HepG2 (cell line): Measurements from ENCODE around the gene TMCO2. TPM values are rescaled to one million over a fixed set of nuclear protein-coding genes. Genes with fewer than 3 reads are reported as not detected.

Source experiments
- ATAC-seq: fragments of 200-7000 bp; cut with Tn5 transposase; 3 replicates; pipeline ENCODE4 v1.9.1; 2020; ENCODE audit warnings: mild to moderate bottlenecking, moderate library complexity
- BruUV-seq: library from RNA; stranded (reverse); fragments of 400-500 nt; replicated peaks from 2 replicates; lab custom pipeline; 2021; lab: Mats Ljungman, UMichigan
- CTCF ChIA-PET: fragments of 300-600 bp; formaldehyde crosslinking; extraction: SDS; loops from one replicate; lab custom pipeline; 2021; ENCODE audit warnings: low total read pairs, inconsistent platforms, low intra/inter-chr PET ratio; lab: Yijun Ruan, JAX
- POLR2A ChIA-PET: fragments of 350-600 bp; sonication (Branson Sonifier 250); formaldehyde crosslinking; loops from one replicate; lab custom pipeline; 2020; ENCODE audit warnings: antibody characterized with exemption, inconsistent platforms; lab: Yijun Ruan, JAX
- DNase-seq: peaks from one replicate; pipeline ENCODE4 v3.0.0-alpha.2; 2015; ENCODE audit warnings: low spot score
- FAIRE-seq: peaks from 3 replicates; lab custom pipeline; 2011; peaks lifted over from hg19 to GRCh38; lab: Jason Lieb, UNC
- H2AFZ ChIP-seq: one replicate; pipeline ENCODE4 v1.6.1; 2011; ENCODE audit warnings: low read length, inconsistent platforms
- H3K27ac ChIP-seq: fragments of 300-600 bp; 3 replicates; pipeline ENCODE4 v1.8.0; 2011; ENCODE audit warnings: mixed run types, mild to moderate bottlenecking, mixed read lengths, low read length, inconsistent platforms; ENCODE audit not compliant: insufficient read depth; ENCODE audit errors: extremely low read length
- H3K27me3 ChIP-seq, 2 experiments: fragments of 200-600 bp in 1 of 2; 2 replicates in 1 of 2; 3 replicates in 1 of 2; pipeline versions ENCODE4 v1.6.0 to v1.8.0; 2011; ENCODE audit warnings: low read length in 2 of 2, mild to moderate bottlenecking in 2 of 2, moderate library complexity in 2 of 2, inconsistent platforms in 1 of 2; ENCODE audit not compliant: insufficient read depth in 2 of 2, control insufficient read depth in 1 of 2
- H3K36me3 ChIP-seq, 2 experiments: fragments of 200-600 bp in 1 of 2; replicated peaks in 1 of 2; 2 replicates in 1 of 2; 3 replicates in 1 of 2; pipeline versions ENCODE4 v1.5.1 to v1.8.0; 2011; ENCODE audit warnings: low read length in 2 of 2, inconsistent platforms in 1 of 2; ENCODE audit not compliant: insufficient read depth in 2 of 2, control insufficient read depth in 1 of 2
- H3K4me1 ChIP-seq: 2 replicates; pipeline ENCODE4 v1.5.1; 2012; ENCODE audit warnings: low read length, inconsistent platforms; ENCODE audit not compliant: insufficient read depth
- H3K4me2 ChIP-seq: 2 replicates; pipeline ENCODE4 v1.6.0; 2011; ENCODE audit warnings: low read depth, low read length, inconsistent platforms
- H3K4me3 ChIP-seq, 3 experiments: fragments of 200-600 bp in 1 of 3; sonication (generic), shearing (Covaris generic) in 1 of 3; replicated peaks in 1 of 3; 2 replicates each; pipeline ENCODE4 v1.5.1; 2011 to 2016; ENCODE audit warnings: low read length in 3 of 3, inconsistent platforms in 2 of 3, low read depth in 2 of 3, mild to moderate bottlenecking in 2 of 3, control low read depth in 1 of 3, mixed read lengths in 1 of 3; ENCODE audit not compliant: insufficient read depth in 1 of 3
- H3K79me2 ChIP-seq: one replicate; pipeline ENCODE4 v1.6.1; 2011; ENCODE audit warnings: low read length, inconsistent platforms; ENCODE audit not compliant: insufficient read depth
- H3K9ac ChIP-seq: 2 replicates; pipeline ENCODE4 v1.6.0; 2011; ENCODE audit warnings: mild to moderate bottlenecking, low read depth, low read length, inconsistent platforms; ENCODE audit not compliant: insufficient read depth
- H3K9me3 ChIP-seq: 2 replicates; pipeline ENCODE4 v1.5.1; 2012; ENCODE audit warnings: mild to moderate bottlenecking, low read length
- H4K20me1 ChIP-seq: 2 replicates; pipeline ENCODE4 v1.6.0; 2011; ENCODE audit warnings: inconsistent platforms, mild to moderate bottlenecking, low read length, moderate library complexity; ENCODE audit not compliant: insufficient read depth
- DPF2 ChIP-seq: sonication (generic); formaldehyde crosslinking; IDR thresholded peaks from 2 replicates; pipeline ENCODE4 v1.4.0; 2020; ENCODE audit warnings: mild to moderate bottlenecking, low read depth, missing genetic modification reagents, borderline replicate concordance
- HDAC6 ChIP-seq: fragments of 200-600 bp; sonication (generic); IDR thresholded peaks from 2 replicates; pipeline ENCODE4 v1.7.0; 2017; ENCODE audit warnings: mild to moderate bottlenecking, antibody characterized with exemption, low read length, low read depth
- HOXA7 ChIP-seq: sonication (generic); formaldehyde crosslinking; IDR thresholded peaks from 2 replicates; pipeline ENCODE4 v1.8.1; 2022; ENCODE audit warnings: mild to moderate bottlenecking, missing genetic modification reagents, moderate library complexity
- RFXANK ChIP-seq: IDR thresholded peaks from 2 replicates; pipeline ENCODE4 v1.6.1; 2016
- ZNF747 ChIP-seq: sonication (generic); formaldehyde crosslinking; IDR thresholded peaks from 2 replicates; pipeline ENCODE4 v1.8.1; 2023; ENCODE audit warnings: missing genetic modification reagents, mild to moderate bottlenecking, borderline replicate concordance
- ZNF772 ChIP-seq: sonication (generic); formaldehyde crosslinking; IDR thresholded peaks from 2 replicates; pipeline ENCODE4 v1.5.0; 2020; ENCODE audit warnings: mild to moderate bottlenecking, missing genetic modification reagents
- WGBS: methylation state at CpG from one replicate; pipeline ENCODE4 v1.1.6; 2017; ENCODE audit warnings: low lambda C conversion rate; 5-methylcytosine and 5-hydroxymethylcytosine counted together
- in situ Hi-C: cut with HindIII; loops from 2 replicates; pipeline ENCODE4 v1.10.0; 2017; ENCODE audit warnings: low pct_unique_long_range_greater_than_20kb; ENCODE audit not compliant: extremely low pct_ligation_motif_present
- intact Hi-C: fragments of 100-400 bp; cut with micrococcal nuclease; formaldehyde crosslinking; loops from one replicate; pipeline ENCODE4 v1.10.0; 2022; ENCODE audit not compliant: unreplicated experiment
- polyA plus RNA-seq, 8 experiments: library from polyadenylated mRNA; depleted of rRNA in 3 of 8; stranded (reverse) in 7 of 8; unstranded in 1 of 8; fragments of >200 nt; fragmentation: Illumina TruSeq in 4 of 8; extraction: Trizol in 4 of 8; gene quantifications; 2 replicates each; pipeline versions ENCODE4 v1.2.1 to v1.2.3, GENCODE V29; 2011 to 2016; ENCODE audit warnings: low read depth in 4 of 8, missing spikeins in 1 of 8, mixed read lengths in 1 of 8; ENCODE audit not compliant: insufficient read depth in 1 of 8
- total RNA-seq, 5 experiments: library from RNA; depleted of rRNA; stranded (reverse); fragments of >200 nt; fragmentation: Illumina TruSeq; extraction: Trizol; gene quantifications; 2 replicates each; pipeline ENCODE4 v1.2.3, GENCODE V29; 2016; ENCODE audit warnings: low read depth in 1 of 5
- TF ChIP-seq, protein P1 (sequence below), 2 experiments: sonication (generic) in 1 of 2; formaldehyde crosslinking in 1 of 2; IDR thresholded peaks; 2 replicates each; pipeline versions ENCODE4 v1.6.1 to v1.9.0; 2014 to 2022; ENCODE audit warnings: antibody characterized with exemption in 1 of 2, borderline replicate concordance in 1 of 2, inconsistent platforms in 1 of 2, low read depth in 1 of 2, missing genetic modification reagents in 1 of 2
- TF ChIP-seq, protein P2 (sequence below): sonication (generic); formaldehyde crosslinking; conservative IDR thresholded peaks from 2 replicates; pipeline ENCODE4 v1.8.0; 2022; ENCODE audit warnings: missing genetic modification reagents
- TF ChIP-seq, protein P3 (sequence below), 2 experiments: sonication (generic) in 1 of 2; formaldehyde crosslinking in 1 of 2; IDR thresholded peaks; 2 replicates each; pipeline versions ENCODE4 v1.4.0 to v1.6.1; 2016 to 2020; ENCODE audit warnings: borderline replicate concordance in 1 of 2, low read depth in 1 of 2, mild to moderate bottlenecking in 1 of 2, missing genetic modification reagents in 1 of 2
- TF ChIP-seq, protein P4 (sequence below): fragments of 450-650 bp; IDR thresholded peaks from 2 replicates; pipeline ENCODE4 v1.6.1; 2017

TMCO2 gene
- total and polyA plus RNA-seq, 2 of the 13 experiments (the other 11 are each of a cell fraction or from before 2014, with no cell fraction given) = not detected

DNA sequence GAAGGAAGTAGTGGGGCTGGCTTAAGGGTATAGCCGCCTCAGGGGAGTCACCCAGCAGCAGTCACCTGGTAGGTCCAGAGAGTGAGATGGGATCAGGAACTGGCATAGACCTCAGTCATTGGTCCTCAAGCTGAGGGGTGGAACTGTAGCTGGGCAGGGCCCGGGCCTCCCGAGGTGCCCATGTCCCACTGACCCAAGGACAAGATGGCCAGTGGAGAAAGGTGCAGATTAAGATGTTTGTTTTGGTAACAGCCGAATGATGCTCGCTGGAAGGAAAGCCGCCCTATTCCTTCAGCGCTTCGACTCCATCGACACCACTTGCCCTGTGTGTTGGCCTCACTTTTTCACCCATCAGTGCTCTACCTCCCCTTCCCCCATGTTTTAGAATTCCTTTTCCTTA, 52.9 kb downstream of the TMCO2 start:
- H3K4me1 ChIP-seq = no peaks in the 10 kb centered on the region
- in situ Hi-C loops = no loop called here
- no peaks in the 10 kb centered on the region for H4K20me1 ChIP-seq
- no peaks in the 10 kb centered on the region for H3K79me2 ChIP-seq
- no peaks in the 10 kb centered on the region for H3K27me3 ChIP-seq
- TSS peak; percentile 70 for BruUV-seq
- no peak overlapping the region for H3K27ac ChIP-seq
- H3K4me3 ChIP-seq = no peak overlapping the region
- intact Hi-C loops = no loop called here
- FAIRE-seq (no peak), ATAC-seq (no peak), DNase-seq (no peak)
- ChIA-PET CTCF (no interaction called here), POLR2A (interaction anchor here (1.3 to 1.6 kb wide), 2 partner anchors 13 to 16 kb away, joined by 3 to 4 read pairs; no protein-coding TSS in a partner anchor)
- no peak overlapping the region for H2AFZ ChIP-seq
- no peak overlapping the region for H3K9ac ChIP-seq
- 96% methylated on average over 7 of the region's 9 CpGs for WGBS
- no peaks in the 10 kb centered on the region for H3K9me3 ChIP-seq
- H3K36me3 ChIP-seq = peaks cover 3 to 4% of the 10 kb centered on the region in 2 experiments; a peak in 2 of 5 replicates
- H3K4me2 ChIP-seq = no peak overlapping the region
- TF ChIP-seq RFXANK (no peak), ZNF747 (CRISPR knock-in tag) (no peak), HOXA7 (CRISPR knock-in tag) (no peak), ZNF772 (CRISPR knock-in tag) (no peak), HDAC6 (no peak), DPF2 (CRISPR knock-in tag) (no peak)
- TF ChIP-seq, protein P1, sequence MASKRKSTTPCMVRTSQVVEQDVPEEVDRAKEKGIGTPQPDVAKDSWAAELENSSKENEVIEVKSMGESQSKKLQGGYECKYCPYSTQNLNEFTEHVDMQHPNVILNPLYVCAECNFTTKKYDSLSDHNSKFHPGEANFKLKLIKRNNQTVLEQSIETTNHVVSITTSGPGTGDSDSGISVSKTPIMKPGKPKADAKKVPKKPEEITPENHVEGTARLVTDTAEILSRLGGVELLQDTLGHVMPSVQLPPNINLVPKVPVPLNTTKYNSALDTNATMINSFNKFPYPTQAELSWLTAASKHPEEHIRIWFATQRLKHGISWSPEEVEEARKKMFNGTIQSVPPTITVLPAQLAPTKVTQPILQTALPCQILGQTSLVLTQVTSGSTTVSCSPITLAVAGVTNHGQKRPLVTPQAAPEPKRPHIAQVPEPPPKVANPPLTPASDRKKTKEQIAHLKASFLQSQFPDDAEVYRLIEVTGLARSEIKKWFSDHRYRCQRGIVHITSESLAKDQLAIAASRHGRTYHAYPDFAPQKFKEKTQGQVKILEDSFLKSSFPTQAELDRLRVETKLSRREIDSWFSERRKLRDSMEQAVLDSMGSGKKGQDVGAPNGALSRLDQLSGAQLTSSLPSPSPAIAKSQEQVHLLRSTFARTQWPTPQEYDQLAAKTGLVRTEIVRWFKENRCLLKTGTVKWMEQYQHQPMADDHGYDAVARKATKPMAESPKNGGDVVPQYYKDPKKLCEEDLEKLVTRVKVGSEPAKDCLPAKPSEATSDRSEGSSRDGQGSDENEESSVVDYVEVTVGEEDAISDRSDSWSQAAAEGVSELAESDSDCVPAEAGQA (IDR thresholded peaks at IDR 0.05; ENCODE audit: low read depth) = no peak
- TF ChIP-seq, protein P1 (CRISPR knock-in tag; IDR thresholded peaks at IDR 0.05; ENCODE audit: borderline replicate concordance) = no peak
- TF ChIP-seq, protein P2, sequence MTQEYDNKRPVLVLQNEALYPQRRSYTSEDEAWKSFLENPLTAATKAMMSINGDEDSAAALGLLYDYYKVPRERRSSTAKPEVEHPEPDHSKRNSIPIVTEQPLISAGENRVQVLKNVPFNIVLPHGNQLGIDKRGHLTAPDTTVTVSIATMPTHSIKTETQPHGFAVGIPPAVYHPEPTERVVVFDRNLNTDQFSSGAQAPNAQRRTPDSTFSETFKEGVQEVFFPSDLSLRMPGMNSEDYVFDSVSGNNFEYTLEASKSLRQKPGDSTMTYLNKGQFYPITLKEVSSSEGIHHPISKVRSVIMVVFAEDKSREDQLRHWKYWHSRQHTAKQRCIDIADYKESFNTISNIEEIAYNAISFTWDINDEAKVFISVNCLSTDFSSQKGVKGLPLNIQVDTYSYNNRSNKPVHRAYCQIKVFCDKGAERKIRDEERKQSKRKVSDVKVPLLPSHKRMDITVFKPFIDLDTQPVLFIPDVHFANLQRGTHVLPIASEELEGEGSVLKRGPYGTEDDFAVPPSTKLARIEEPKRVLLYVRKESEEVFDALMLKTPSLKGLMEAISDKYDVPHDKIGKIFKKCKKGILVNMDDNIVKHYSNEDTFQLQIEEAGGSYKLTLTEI (CRISPR knock-in tag) = no peak
- TF ChIP-seq, protein P3, sequence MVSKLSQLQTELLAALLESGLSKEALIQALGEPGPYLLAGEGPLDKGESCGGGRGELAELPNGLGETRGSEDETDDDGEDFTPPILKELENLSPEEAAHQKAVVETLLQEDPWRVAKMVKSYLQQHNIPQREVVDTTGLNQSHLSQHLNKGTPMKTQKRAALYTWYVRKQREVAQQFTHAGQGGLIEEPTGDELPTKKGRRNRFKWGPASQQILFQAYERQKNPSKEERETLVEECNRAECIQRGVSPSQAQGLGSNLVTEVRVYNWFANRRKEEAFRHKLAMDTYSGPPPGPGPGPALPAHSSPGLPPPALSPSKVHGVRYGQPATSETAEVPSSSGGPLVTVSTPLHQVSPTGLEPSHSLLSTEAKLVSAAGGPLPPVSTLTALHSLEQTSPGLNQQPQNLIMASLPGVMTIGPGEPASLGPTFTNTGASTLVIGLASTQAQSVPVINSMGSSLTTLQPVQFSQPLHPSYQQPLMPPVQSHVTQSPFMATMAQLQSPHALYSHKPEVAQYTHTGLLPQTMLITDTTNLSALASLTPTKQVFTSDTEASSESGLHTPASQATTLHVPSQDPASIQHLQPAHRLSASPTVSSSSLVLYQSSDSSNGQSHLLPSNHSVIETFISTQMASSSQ (IDR thresholded peaks at IDR 0.05; ENCODE audit: low read depth) = no peak
- TF ChIP-seq, protein P3 (CRISPR knock-in tag; IDR thresholded peaks at IDR 0.05; ENCODE audit: borderline replicate concordance) = no peak
- TF ChIP-seq, protein P4, sequence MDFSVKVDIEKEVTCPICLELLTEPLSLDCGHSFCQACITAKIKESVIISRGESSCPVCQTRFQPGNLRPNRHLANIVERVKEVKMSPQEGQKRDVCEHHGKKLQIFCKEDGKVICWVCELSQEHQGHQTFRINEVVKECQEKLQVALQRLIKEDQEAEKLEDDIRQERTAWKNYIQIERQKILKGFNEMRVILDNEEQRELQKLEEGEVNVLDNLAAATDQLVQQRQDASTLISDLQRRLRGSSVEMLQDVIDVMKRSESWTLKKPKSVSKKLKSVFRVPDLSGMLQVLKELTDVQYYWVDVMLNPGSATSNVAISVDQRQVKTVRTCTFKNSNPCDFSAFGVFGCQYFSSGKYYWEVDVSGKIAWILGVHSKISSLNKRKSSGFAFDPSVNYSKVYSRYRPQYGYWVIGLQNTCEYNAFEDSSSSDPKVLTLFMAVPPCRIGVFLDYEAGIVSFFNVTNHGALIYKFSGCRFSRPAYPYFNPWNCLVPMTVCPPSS = no peak
